Measurements from ENCODE around the gene CAMKV.
"Not testable (repeated sequence)": the region's sequence is repeated elsewhere in the genome, so short reads cannot be mapped to it uniquely, and the experiment has no call there.

The CAMKV gene

GRCh38 chr3:49869525-49870126 lies at the start of gene CAMKV:
Gene CAMKV, minus strand, starts transcription at chr3:49869906. Its CDS starts 7,518 bp downstream, at chr3:49862388.
- no peak for DNase-seq (ENCODE audit: low read depth)

DNA sequence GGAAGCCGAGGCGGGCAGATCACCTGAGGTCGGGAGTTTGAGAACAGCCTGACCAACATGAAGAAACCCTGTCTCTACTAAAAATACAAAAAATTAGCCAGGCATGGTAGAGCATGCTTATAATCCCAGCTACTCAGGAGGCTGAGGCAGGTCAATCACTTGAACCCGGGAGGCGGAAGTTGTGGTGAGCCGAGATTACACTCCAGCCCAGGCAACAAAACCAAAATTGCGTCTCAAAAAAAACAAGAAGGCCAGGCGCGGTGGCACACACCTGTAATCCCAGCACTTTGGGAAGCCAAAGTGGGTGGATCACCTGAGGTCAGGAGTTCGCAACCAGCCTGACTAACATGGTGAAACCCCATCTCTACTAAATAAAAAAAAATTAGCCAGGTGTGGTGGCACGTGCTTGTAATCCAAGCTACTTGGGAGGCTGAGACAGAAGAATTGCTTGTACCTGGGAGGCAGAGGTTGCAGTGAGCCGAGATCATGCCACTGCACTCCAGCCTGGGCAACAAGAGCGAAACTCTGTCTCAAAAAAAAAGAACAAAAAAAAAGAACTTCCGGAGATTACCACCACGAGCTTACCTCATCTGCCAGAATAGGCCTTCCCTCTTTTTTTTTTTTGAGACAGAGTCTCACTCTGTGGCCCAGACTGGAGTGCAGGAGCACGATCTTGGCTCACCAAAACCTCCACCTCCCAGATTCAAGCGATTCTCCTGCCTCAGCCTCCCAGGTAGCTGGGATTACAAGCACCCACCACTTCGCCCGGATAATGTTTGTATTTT lies 48.3 kb upstream of the CAMKV start:
- DNase-seq (ENCODE audit: low read depth) = not testable (repeated sequence)

GRCh38 chr3:49916686-49917085 lies 47.0 kb upstream of the CAMKV start:
- DNase-seq (ENCODE audit: low read depth) = no peak

DNA sequence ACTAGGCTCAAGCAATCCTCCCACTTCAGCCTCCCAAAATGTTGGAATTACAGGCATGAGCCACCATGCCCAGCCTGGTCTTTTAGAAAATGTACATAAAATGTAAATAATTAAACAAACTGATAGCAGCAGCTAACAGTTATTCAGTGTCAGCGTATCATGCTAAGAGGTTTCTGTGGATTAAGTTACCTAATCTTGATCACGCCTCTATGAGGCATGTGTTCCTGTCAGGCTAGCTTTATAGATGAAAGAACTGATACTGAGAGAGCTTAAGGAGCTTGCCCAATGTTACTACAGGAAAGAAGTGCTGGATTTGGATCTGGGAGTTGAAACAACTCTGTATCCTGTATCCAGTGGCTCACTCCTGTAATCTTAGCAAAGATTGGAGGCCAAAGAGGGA lies 45.2 kb upstream of the CAMKV start:
- no peak for DNase-seq (ENCODE audit: low read depth)

DNA sequence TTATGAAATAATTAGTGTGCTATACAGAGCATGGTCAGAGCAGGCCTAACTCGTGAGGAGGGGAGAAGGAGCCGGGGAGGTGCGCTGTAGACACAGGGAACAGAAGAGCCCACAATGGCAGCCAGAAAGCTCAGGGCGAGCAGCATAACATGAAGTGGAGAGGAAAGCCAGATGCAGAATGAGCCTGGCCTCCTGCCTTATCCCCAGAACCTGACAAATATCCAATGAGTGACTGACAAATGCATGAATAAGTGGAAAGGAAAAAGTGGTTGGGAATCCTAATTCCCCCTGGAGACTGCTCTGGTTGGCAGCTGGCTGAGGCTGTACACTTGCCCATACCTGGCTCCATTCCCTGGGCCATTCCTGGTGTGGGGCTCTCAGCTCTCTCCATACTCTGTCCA lies 43.2 kb upstream of the CAMKV start:
- DNase-seq (ENCODE audit: low read depth) = no peak

GRCh38 chr3:49911611-49912010 lies 41.9 kb upstream of the CAMKV start:
- no peak for DNase-seq (ENCODE audit: low read depth)

- DNase-seq (ENCODE audit: low read depth) = no peak
Measured at GRCh38 chr3:49911124-49911420, 41.4 kb upstream of the CAMKV start.

GRCh38 chr3:49910409-49911123 lies 40.9 kb upstream of the CAMKV start:
- no peak for DNase-seq (ENCODE audit: low read depth)

- DNase-seq (ENCODE audit: low read depth) = no peak
Measured at GRCh38 chr3:49908373-49909199, 38.9 kb upstream of the CAMKV start.

DNA sequence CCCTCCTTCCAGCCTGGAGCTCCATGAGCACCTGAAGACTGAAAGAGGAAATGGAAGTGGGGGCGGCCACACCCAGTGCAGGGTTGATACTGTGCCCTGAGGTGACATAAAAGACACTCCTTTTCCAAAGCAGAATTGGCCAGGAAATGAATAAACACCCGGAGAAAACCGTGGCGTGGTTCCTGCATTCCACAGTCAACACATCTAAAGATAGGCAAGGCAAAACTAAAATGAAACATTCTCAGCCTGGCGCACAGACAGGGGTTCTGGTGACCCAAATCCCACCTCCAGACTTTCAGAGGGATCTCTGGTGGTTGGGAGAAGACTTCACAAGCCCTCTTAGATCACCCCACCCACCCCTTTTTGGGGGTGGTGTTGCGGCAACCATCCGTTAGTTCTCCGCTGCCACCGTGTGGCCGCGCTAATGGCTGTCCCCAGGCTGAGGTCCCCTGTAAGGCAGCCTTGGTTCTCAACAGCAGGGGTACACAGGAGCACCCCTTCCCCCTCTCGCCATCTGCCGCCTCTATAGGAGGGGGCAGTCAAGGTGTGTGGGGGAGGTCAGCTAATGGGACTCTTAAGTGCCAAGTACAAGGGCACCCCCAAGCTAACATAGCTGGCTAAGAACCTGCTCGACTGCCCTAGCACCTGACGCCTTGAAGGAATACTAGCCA lies 36.5 kb upstream of the CAMKV start:
- DNase-seq (ENCODE audit: low read depth) = peak; percentile 17

GRCh38 chr3:49904448-49904847 lies 34.7 kb upstream of the CAMKV start:
- not testable (repeated sequence) for DNase-seq (ENCODE audit: low read depth)

DNA sequence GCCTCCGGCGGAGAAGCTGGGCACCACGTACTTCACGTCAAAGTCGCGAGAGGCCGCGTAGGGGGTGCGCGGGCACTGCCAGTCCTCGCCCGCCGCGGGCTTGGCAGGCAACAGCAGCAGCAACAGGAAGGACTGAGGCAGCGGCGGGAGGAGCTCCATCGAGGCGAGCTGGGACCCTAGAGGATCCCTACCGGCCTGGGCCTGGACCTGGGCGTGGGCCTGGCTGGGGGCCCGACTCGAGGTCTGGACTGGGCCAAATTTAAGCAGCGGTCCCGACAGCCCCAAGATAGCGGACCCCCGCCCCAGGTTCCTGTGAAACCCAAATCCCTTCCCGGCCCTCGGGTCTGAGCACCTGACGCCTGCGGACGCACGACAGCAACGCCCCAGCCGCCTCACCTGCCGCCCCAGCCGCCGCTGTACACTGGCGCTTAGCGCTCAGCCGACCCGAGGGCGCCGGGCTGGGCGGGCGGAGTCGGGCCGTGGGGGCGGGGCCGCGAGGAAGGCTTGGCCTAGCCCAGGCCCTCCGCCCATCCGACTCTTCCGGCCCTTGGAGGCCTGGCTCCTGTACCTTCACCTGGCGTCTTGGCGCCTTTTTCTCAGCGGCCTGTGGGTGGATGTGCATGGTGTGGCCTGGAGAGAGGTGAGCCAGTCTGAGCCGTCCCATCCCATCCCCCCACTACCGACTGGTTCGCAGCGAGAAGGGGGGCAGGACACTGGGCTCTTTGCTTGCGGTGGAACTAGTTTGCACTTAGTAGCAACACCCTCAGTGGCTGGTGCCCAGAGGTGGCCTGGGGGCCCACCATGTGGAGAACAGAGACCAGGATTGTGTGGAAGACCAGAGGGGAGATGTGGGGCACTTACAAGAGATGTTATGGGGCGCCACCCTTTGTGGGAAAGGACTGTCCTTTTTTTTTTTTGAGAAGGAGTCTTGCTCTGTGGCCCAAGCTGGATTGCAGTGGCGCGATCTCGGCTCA lies 34.0 kb upstream of the CAMKV start, which contains the start of gene MST1R:
MST1R (minus strand) TSS at position 423 of the 974 bp plus-strand sequence; CDS start at position 159, 264 bp downstream.
- DNase-seq (ENCODE audit: low read depth) = peak; percentile 70

- no peak for DNase-seq (ENCODE audit: low read depth)
Measured at GRCh38 chr3:49902511-49903345, 33.0 kb upstream of the CAMKV start.

DNA sequence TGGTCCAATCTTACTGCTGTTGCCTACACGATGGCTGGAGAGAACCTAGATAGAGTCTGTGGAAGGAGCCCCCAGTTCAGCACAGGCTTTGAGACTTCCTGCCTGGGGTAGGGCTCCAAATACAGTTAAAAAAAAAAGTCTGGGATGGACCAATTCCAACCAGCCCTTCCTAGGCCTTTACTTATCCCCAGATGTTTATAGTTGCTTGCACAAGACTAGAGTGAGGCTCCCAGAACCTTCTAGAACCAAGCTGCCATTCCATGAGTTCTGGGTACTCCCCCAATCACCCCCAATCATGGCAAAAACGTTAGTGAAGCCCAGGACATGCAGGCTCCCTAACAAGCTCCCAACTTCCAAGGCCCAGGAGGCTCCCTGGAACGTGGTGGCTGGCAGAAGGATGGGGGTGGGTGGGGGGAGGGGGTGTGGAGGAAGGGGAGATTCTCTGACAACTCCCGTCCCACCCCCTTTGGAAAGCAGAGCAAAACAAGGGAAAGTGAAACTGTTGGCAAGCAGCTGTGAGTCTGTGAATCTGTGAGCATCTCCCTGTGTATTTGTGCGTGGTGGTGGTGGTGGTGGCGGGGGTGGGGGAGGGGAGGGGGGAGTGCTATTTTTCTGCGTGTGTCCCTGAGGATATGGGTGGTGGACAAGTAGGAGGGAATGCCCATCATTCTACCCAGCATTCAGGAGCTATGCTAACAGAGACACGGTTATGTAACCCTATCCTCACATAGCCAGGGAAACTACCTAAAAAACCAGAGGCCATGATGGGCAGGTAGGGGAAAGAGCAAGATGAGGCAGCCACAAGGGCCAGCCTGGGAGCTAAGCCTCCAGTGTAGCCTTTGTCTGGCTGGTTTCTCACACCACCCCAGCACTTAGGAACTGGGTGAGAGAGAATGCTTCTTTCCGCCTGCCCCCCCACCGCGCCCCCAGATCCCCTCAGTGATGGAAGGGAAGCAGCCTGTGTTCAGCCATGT lies 31.9 kb upstream of the CAMKV start:
- DNase-seq (ENCODE audit: low read depth) = no peak

GRCh38 chr3:49900491-49901153 lies 30.9 kb upstream of the CAMKV start:
- no peak for DNase-seq (ENCODE audit: low read depth)

DNA sequence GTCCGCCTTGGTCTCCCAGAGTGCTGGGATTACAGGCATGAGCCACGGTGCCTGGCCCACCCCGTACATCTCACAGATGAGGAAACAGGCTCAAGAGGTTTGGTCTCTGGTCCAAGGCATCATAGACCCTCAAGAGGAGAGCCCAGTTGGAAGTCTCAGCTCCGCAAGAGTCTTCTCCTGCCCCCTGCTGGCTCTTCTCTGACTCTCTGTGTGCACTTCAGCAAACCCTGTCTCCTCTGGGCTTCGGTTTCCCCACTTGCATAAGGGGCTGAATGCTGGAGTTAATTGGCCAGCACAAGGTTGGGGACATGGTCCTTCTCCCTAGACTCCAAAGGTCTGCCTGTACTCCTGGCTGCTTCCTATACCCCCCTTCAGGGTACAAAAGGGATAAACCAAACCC lies 30.1 kb upstream of the CAMKV start:
- no peak for DNase-seq (ENCODE audit: low read depth)

GRCh38 chr3:49898991-49899390 lies 29.3 kb upstream of the CAMKV start:
- DNase-seq (ENCODE audit: low read depth) = no peak

GRCh38 chr3:49896345-49896744 lies 26.6 kb upstream of the CAMKV start:
- DNase-seq (ENCODE audit: low read depth) = no peak

Data from T-helper 22 cell (primary cell).